ENCODE measurements around the gene SEMA4C. TPM values are rescaled to one million over a fixed set of nuclear protein-coding genes. Genes with fewer than 3 reads are reported as not detected.
A peak's percentile ranks its signal among the peaks of the same experiment; 100 is the strongest.

The SEMA4C gene
- total and polyA plus RNA-seq, 9 of the 15 experiments (the other 6 are each of a cell fraction or from before 2014, with no cell fraction given) = 0.32 to 59.7 (median 23.9) TPM

- TF ChIP-seq SIN3B (IDR thresholded peaks at IDR 0.05; ENCODE audit: low read depth) = no peak
- no peak for TF ChIP-seq HNRNPK (IDR thresholded peaks at IDR 0.05; ENCODE audit: low read depth, low read length, poor library complexity, severe bottlenecking)
- no peak for TF ChIP-seq LEF1 (IDR thresholded peaks at IDR 0.05)
- TF ChIP-seq FOXA3 (CRISPR knock-in tag; conservative IDR thresholded peaks at IDR 0.05 in 1 of 2, IDR thresholded peaks at IDR 0.05 in 1 of 2) = no peak
- TF ChIP-seq NR2C2 (CRISPR knock-in tag; IDR thresholded peaks at IDR 0.05) = no peak
- TF ChIP-seq NR2C2 (tag; IDR thresholded peaks at IDR 0.05) = no peak
- TF ChIP-seq RAD21 (CRISPR knock-in tag; conservative IDR thresholded peaks at IDR 0.05 in 1 of 2, IDR thresholded peaks at IDR 0.05 in 1 of 2) = peak in 1 of 2 experiments; percentile 34; a peak in 2 of 4 replicates
- TF ChIP-seq MNT (conservative IDR thresholded peaks at IDR 0.05) = peak; percentile 78 to 91
- no peak for TF ChIP-seq STAT6 (CRISPR knock-in tag; IDR thresholded peaks at IDR 0.05)
- TF ChIP-seq ZBTB33 (CRISPR knock-in tag; IDR thresholded peaks at IDR 0.05) = no peak
- no peak for TF ChIP-seq ZC3H8 (IDR thresholded peaks at IDR 0.05)
- no peak; the same call in 1 of the 2 replicates for TF ChIP-seq ZNF395 (CRISPR knock-in tag; IDR thresholded peaks at IDR 0.05)
- no peak for TF ChIP-seq ATF4 (CRISPR knock-in tag; IDR thresholded peaks at IDR 0.05)
- no peak for TF ChIP-seq SAFB2 (IDR thresholded peaks at IDR 0.05; ENCODE audit: borderline replicate concordance, low read depth, low read length, severe bottlenecking)
- no peak for TF ChIP-seq TCF7L2 (IDR thresholded peaks at IDR 0.05; ENCODE audit: low read depth, low read length)
- TF ChIP-seq U2AF1 (optimal IDR thresholded peaks at IDR 0.05; ENCODE audit: low read depth, low read length) = peak; percentile 60
- TF ChIP-seq ZNF766 (CRISPR knock-in tag; conservative IDR thresholded peaks at IDR 0.05) = no peak
- no peak for TF ChIP-seq XRCC3 (IDR thresholded peaks at IDR 0.05)
These were observed 1.2 kb downstream of the SEMA4C start (continued) for GRCh38 chr2:96868555-96869280.
